HG03342 (cell line): ENCODE measurements around the gene ST3GAL2.
A peak's percentile ranks its signal among the peaks of the same experiment; 100 is the strongest.
"Not testable (repeated sequence)": the region's sequence is repeated elsewhere in the genome, so short reads cannot be mapped to it uniquely, and the experiment has no call there.

Experiments used
- ATAC-seq: cut with Tn5 transposase; IDR thresholded peaks from one replicate; pipeline ENCODE4 v1.9.1; 2021; ENCODE audit warnings: mild to moderate bottlenecking, moderate library complexity; ENCODE audit not compliant: unreplicated experiment

The ST3GAL2 gene

DNA sequence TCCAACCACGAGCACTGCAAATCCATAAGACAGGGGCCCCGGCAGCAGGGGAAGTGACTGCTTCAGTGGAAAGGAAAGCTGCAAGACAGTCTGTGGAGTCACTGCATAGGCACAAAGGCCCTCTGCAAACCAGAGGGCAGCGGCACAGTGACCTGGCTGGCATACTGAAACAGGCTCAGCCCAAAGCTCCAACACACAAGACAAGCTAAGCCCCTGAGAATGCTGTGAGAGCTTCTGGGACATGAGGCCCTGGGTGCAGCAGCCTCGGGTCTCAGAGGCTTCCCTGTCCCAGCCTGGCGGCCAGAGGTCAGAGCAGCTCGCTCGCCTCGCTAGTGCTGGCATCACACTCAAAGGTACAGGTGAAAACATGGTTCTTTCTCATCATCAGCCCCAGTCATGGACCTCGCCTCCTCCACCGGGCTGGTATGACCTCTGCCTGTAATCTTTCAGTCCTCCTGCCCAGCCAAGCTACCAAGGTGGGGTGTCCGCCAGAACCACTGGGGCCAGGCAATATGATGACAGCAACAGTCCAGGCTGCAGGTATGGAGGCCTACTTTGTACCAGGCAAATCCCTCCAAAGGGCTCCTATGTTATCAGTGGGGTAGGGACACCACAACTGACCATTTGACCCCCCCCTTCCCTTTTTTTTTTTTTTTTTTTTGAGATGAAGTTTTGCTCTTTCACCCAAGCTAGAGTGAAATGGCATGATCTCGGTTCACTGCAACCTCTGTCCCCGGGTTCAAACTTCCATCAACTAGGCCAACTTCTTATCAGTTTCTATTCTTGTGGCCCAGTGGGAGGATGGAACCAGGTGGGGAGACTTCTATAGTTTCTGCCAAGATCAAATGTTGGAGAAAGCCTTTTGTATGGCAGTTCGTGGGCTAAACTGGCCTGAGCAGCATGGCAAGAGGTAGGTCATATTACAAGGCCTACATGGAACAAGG, 19.2 kb downstream of the ST3GAL2 start:
- ATAC-seq = no peak

DNA sequence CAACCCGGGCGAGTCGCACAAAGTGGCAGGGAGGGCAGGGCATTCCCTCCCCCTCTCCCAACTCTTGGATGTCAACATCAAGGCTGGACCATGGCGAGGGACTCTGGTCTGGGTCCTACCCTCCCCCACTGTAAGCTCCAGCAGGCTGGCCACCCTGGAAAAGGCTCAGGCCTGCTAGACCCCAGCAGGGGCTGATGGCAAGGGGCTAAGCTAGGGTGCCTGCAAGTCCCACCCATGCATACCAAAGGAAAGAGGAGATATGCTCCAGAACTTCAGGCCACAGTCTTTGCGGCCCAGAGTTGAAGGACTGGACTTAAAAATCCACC, 19.9 kb downstream of the ST3GAL2 start:
- ATAC-seq = no peak

DNA sequence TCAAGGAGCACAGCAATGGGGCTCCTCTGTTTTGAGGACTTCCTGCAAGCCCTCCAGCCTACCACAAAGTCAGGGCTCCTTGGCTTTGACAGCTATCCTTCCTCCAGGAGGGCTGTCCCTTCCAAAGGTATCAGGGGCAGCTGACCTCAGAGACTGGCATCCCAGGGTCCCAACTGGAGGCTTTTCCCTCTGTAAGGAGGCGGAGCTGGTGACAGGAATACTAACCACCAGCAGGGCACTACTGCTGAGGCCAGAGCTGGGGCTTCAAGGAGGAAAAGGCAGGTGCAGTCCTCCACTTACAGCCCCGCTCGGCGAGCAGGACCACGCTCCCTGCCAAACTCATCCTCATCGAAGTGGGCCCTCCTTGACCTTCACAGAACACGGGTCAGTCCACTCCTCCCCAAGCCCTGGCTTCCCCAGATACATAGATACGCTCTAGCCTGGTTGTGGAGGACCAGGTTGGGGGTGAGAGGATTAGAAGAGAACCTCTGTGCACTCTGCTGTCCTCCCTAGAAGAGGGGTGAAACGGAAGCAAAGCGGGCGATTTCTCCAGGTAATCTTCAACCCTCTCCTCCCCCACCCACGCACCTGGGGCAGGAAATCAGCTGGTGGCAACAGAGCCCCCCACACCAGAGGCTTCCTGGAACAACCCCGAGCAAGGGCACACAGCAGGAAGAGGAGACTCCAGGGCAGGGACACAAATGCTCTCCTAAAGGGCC, 20.5 kb downstream of the ST3GAL2 start:
- no peak for ATAC-seq

DNA sequence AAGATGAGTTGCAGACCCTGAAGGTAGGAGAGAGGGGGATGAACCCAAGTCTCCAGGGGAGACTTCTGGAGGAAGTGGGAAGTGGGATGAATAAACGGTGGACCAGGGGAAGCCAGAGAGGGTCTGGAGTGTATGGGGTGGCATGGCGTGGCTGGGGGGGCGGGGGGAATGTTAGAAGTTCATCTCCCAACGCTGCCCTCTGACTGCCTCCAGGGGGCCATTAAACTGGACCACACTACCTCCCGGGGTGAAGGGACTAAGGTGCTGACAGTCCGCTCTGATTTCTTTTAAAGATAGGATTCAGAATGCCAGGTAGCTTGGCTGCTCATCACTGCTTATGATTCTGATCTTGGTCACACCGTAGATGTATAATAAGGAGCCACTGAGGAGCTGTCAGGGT, 21.2 kb downstream of the ST3GAL2 start:
- ATAC-seq = no peak

DNA sequence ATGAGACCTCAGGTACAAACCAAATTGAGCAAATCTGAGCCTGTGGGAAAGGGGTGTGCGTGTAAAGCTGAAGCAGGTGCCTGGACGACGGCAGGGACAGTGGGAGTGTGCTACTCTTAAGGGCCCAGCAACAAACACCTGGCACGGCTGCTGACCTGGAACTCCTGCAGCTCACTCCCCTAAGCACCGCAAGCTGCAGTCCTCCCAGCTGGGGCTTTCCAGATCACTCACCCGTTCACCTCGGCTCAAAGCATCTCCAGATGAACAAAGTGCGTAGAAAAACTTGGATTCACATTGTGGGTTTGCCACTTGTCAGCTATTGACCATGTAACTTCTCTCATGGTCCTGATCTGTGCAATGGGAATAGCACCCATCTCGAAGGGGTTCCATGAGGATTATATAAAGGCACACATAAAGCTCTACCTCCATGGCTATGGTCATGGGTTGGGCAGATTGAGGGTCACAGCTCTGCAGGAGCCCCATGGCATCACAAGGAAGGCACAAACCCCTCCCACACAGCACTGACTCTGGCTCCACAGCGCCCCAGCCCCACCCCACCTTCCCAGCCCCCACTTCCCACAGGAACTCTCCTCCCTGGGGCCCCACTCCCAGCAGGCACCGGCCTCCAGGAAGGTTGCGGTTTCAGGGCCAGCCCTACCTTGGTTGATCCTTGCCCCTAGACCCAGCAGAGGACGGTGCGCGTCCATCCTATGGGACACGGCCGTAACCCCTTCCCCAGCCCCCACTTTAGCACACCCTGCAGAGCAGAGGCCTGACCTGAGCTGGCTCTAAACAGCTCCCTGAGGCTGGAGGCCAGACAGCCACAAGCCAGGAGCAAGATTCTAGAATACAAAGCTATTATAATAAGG, 21.9 kb downstream of the ST3GAL2 start:
- peak; percentile 80 for ATAC-seq

DNA sequence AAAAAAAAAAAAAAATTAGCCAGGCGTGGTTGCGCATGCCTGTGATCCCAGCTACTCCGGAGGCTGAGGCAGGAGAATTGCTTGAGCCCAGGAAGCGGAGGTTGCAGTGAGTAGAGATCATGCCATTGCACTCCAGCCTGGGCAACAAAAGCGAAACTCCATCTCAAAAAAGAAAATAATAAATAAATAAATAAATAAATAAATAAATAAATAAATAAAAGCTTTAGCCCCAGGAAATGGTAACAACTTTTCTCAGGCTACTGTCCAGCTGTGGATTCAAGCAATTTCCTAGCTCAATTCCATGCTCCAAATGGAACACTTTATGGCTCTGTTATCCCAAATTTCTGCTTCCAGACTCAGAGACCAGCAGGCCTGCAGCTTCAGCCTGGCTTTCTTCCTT, 25.3 kb downstream of the ST3GAL2 start:
- not testable (repeated sequence) for ATAC-seq

DNA sequence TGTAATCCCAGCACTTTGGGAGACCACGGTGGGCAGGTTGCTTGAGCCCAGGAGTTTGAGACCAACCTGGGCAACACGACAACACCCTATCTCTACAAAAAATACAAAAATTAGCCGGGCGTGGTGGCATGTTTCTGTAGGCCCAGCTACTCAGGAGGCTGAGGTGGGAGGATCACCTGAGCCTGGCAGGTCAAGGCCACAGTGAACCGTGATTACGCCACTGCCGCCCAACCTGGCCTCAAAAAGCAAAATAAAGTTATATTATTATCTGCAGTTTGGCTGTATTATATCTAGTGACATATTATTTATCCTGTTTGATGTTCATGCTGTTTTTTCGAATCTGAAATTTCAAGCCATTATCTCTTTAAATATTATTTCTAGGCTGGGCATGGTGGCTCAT, 26.5 kb downstream of the ST3GAL2 start:
- ATAC-seq = no peak

DNA sequence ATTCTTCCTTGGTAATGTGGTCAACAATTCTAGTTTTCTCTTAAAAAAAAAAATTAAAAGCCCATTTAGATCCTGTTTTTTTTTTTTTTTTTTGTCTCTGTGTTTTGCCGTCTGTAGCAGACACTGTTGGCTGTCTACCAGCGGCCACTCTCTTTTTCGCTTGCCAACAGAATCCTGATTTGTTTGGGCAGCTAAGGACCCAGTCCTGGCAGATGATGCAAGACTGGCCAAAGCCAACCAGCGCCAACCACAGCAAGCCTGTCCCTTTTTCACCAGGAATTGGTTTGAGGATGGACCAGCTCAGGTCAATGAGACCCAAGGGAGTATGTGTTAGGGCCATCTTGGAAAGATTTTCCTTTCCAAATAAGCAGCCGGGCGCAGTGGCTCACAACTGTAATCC, 28.2 kb downstream of the ST3GAL2 start:
- no peak for ATAC-seq

DNA sequence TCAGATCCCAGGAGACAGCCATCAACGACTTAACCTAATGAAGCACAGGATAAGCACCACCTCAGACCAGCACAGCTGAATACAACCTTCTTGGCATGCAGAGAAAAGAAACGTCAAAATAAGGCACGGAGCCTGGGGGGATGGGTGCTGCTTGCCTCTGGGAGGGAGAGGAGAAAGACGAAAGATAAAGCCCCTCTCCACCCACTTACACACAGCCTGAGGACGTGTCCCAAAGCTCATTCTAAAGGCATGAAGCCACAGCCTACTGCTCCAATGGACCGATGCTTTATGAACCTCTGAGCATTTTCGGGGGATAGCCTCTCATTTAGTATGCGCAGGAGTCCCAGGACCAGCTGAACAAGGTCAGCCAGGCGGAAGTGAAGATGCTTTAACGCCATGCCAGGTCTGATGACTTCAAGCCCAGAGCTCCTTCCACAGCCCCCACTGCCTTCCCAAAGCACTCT, 31.1 kb downstream of the ST3GAL2 start:
- ATAC-seq = no peak

DNA sequence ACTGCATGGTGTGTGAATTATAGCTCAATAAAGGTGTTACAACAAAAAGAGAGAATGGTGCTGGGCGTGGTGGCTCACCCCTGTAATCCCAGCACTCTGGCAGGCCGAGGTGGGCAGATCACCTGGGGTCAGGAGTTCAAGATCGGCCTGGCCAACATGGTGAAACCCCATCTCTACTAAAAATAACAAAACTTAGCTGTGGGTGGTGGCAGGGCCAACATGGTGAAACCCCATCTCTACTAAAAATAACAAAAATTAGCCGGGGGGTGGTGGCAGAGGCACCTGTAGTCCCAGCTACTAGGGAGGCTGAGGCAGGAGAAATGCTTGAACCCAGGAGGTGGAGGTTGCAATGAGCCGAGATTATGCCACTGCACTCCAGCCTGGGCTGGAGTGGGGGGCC, 32.8 kb downstream of the ST3GAL2 start:
- ATAC-seq = not testable (repeated sequence)

DNA sequence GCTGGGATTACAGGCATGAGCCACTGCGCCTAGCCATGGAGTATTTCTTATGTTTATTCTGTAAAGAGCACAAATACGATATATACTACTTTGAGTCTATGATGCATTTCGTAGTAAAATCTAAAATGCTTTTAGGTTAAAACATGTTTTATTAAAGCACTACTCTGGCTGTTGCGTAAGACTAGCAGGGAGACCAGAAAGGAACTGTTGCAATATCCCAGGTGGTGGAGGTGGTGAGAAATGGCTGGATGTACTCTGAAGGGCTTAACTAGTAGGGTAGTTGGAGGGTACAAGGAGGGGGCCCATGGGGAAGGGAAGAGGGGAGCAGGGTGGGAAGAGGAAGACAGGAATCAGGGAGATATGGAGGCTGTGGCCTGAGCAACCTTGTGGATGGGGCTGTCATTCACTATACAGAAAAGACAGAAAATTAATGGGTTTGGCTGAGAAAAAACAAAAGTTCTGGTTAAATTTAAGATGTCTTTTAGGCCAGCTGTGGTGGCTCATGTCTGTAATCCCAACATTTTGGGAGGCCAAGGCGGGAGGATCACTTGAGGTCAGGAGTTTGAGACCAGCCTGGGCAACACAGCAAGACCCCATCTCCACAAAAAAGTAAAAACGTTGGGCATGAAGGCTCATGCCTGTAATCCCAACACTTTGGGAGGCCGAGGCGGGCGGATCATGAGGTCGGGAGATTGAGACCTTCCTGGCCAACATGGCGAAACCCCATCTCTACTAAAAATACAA, 35.8 kb downstream of the ST3GAL2 start:
- no peak for ATAC-seq

DNA sequence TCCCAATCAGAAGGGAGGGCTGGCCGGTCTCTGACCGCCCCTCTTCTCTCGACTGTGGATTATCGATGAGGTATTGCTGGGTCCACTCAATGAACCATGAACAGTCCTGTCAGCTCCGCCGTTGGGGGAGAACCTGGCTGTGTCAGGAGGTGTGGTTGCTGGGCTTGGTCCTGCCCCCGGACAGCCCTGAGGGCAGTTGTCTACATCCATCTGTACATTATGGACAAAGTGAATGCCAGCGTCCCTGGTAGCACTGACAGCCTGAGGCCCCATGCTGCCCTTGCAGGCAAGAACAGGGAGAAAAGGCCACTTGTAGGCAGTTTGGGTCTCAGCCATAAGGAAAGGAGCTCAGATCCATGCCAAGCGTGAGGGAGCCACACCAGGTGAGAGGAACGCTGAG, 38.9 kb downstream of the ST3GAL2 start:
- no peak for ATAC-seq

DNA sequence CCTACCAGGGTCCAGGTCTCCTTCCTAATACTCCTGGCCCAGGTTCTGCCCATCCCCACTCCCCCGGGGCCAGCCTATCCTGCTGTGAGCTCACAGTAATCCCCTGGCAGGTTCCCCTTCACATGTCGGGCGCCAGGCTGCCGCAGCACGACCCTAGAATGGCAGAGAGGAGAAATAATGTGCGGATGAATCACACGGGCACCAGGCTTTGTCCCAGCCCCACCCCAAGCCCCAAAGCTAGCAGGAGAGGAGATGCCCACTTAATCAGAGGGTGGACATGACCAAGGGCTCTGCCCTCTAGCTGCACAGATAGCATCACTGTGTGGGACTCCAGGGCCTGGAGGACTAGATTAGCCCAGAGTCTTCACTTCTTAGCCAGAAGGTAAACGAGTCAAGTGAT, 39.5 kb downstream of the ST3GAL2 start:
- ATAC-seq = no peak

DNA sequence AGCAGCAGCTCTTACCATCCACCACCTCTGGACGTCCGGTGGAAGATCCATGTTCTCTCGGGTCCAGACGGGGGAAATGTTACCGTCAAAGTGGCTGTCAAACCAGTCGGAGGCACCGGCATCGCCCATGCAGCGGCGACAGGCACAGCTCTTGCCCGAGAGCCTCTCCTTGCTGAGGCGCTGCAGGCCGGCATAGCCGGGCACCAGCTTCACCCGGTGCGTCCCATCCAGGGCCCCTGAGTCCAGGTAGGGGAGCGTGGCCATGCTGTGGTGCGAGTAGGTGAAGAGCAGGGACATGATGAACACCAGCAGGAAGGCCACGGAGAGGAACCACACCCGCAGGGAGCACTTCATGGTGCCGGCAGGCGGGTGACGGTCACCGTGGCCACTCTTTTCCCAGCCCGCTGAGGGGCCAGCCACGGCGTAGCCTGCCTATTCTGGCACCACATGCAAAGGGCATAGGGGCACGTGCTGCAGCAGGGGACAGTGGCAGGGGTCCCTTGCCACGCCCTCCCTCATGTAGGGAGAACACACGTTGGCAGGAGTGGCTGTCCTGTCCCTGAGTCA, 40.6 kb downstream of the ST3GAL2 start:
- ATAC-seq = no peak

DNA sequence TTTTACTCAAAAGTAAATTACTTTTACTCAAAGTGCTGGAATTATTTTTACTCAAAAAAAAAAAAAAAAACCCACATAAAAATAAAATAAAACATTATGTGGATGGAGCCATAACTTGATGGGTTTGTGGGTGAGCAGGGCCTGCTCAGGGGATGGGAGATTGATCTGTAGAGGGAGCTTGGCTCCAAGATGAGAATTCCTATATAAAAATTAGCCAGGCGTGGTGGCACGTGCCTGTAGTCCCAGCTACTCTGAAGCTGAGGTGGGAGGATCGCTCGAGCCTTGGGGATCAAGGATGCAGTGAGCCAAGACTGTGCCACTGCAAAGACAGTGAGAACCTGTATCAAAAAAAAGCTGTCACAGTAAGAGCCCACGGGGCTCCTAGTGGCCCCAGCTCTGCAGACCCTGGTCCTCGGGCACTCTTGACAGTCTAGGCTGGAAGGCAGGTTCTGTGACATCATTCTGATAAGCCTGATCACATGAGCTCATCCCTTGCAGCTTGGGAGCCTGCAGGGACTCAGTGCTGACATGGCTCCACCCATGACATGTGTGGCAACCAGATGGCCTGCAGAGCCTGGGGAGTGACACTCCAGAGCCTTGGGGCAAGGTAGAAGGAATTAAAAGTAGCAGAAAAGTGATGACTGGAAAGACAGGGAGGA, 42.5 kb downstream of the ST3GAL2 start:
- no peak for ATAC-seq

DNA sequence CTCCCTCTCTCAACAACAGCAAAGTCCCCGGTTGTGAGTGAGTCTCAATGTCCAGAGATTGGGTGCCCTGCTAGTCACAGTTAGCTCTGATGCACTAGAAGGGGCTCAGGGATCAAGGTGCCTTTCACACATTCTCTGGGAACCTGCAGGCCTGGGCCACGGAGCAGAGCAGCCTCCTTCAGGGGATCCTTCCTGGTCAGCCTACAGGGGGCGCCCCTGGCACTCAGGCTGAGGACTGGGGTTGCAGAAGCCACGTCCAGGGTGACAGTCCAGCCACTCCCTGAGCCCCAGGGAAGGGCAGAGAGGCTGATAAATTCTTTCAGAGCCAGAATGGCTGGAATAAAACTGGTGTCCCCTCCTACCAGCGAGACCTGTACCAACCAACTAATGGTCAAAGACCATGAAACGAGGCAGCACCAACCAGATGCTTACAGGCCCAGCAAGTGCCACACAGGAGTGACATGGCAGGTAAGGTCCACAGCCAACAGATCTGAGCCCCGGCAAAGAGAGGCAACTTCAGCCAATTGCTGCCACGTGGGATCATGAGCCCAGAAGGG, 43.5 kb downstream of the ST3GAL2 start:
- ATAC-seq = no peak

DNA sequence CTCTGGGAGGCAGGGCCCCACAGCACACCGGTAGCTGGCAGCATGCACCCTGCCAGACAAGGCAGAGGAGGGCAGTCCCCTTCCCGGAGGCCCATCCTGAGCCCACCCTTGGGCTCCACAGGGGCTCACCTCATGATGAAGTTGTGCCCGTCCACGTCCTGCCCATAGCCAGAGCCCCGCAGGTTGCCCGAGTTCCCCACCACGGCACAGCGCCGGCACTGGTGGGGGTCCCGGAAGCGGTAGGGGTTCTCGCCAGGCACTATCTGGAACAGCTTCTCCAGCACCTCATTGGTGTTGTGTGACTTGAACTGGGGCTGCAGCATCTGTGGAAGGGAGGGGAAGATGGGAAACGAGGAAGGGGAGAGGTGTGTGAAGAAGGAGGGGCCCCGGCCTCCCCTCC, 44.0 kb downstream of the ST3GAL2 start:
- ATAC-seq = no peak

DNA sequence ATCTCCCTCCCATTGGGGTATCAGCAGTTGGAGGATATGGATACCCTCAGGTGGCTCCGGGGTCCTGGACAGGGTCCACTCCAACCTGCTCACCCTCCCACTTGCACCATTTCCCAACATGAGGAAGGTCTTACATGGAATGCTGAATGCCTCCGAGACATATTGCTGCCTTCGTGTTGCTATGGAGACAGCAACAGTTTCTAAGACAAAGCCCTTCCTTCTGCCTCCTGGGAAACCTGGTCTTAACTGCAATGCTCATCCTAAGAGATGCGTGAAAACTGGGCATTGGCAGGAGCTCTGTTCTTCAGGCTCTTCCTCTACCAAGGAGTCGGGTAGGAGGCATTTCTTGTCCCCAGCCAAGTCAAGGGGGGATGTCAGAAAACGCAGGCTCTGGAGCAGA, 45.2 kb downstream of the ST3GAL2 start:
- ATAC-seq = no peak

DNA sequence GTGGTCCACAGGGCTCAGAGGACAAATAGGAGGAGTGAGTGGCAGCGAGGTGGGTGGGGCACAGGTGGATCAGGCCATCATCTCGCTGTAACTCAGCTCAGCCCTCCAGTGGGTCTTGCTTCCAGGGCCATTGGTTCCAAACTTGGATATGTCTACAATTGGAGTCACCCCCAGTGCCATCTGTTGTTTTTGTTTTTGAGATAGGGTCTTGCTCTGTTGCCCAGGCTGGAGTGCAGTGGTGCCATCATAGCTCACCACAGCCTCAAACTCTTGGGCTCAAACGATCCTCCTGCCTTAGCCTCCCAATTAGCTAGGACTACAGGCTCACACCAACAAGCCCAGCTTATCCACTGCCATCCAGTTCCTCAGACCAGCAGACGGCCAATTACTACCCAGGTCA, 46.3 kb downstream of the ST3GAL2 start:
- no peak for ATAC-seq
